GM21447 (cell line): Measurements from ENCODE around the gene ORM2.
"Not testable (repeated sequence)": the region's sequence is repeated elsewhere in the genome, so short reads cannot be mapped to it uniquely, and the experiment has no call there.

ENCODE experiments used
- ATAC-seq: cut with Tn5 transposase; IDR thresholded peaks from one replicate; pipeline ENCODE4 v1.9.1; 2021; ENCODE audit not compliant: unreplicated experiment

Gene ORM2

GRCh38 chr9:114330636-114331035, 967 bp downstream of the ORM2 start:
- no peak for ATAC-seq

- not testable (repeated sequence) for ATAC-seq
Observed at GRCh38 chr9:114331229-114332195, 1.8 kb downstream of the ORM2 start.

GRCh38 chr9:114332474-114333040, 2.9 kb downstream of the ORM2 start:
- not testable (repeated sequence) for ATAC-seq

GRCh38 chr9:114333718-114334117, 4.0 kb downstream of the ORM2 start:
- not testable (repeated sequence) for ATAC-seq

GRCh38 chr9:114334490-114334889, 4.8 kb downstream of the ORM2 start:
- no peak for ATAC-seq

GRCh38 chr9:114335745-114336144, 6.1 kb downstream of the ORM2 start:
- no peak for ATAC-seq

GRCh38 chr9:114336157-114336556, 6.5 kb downstream of the ORM2 start:
- no peak for ATAC-seq

- ATAC-seq: no peak
Observed at GRCh38 chr9:114336699-114337395, 7.2 kb downstream of the ORM2 start.

GRCh38 chr9:114338187-114338586, 8.5 kb downstream of the ORM2 start:
- no peak for ATAC-seq

GRCh38 chr9:114339130-114339908, 9.7 kb downstream of the ORM2 start:
- ATAC-seq: no peak

GRCh38 chr9:114341152-114341830, 11.6 kb downstream of the ORM2 start:
- ATAC-seq: no peak

- ATAC-seq: no peak
Observed at GRCh38 chr9:114341991-114342390, 12.3 kb downstream of the ORM2 start.

- no peak for ATAC-seq
Observed at GRCh38 chr9:114342755-114343440, 13.2 kb downstream of the ORM2 start.

GRCh38 chr9:114343471-114344187, 14.0 kb downstream of the ORM2 start:
- no peak for ATAC-seq

- ATAC-seq: no peak
Observed at GRCh38 chr9:114344188-114344566, 14.5 kb downstream of the ORM2 start.

- no peak for ATAC-seq
Observed at GRCh38 chr9:114344692-114345091, 15.0 kb downstream of the ORM2 start.

- ATAC-seq: no peak
Observed at GRCh38 chr9:114345493-114346065, 15.9 kb downstream of the ORM2 start.

- no peak for ATAC-seq
Observed at GRCh38 chr9:114346146-114346545, 16.5 kb downstream of the ORM2 start.

- no peak for ATAC-seq
Observed at GRCh38 chr9:114347675-114348074, 18.0 kb downstream of the ORM2 start.
